Measurements from ENCODE around the gene TTC14.
A peak's percentile ranks its signal among the peaks of the same experiment; 100 is the strongest.
"Not testable (repeated sequence)": the region's sequence is repeated elsewhere in the genome, so short reads cannot be mapped to it uniquely, and the experiment has no call there.

The TTC14 gene, protein sequence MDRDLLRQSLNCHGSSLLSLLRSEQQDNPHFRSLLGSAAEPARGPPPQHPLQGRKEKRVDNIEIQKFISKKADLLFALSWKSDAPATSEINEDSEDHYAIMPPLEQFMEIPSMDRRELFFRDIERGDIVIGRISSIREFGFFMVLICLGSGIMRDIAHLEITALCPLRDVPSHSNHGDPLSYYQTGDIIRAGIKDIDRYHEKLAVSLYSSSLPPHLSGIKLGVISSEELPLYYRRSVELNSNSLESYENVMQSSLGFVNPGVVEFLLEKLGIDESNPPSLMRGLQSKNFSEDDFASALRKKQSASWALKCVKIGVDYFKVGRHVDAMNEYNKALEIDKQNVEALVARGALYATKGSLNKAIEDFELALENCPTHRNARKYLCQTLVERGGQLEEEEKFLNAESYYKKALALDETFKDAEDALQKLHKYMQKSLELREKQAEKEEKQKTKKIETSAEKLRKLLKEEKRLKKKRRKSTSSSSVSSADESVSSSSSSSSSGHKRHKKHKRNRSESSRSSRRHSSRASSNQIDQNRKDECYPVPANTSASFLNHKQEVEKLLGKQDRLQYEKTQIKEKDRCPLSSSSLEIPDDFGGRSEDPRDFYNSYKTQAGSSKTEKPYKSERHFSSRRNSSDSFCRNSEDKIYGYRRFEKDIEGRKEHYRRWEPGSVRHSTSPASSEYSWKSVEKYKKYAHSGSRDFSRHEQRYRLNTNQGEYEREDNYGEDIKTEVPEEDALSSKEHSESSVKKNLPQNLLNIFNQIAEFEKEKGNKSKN

GRCh38 chr3:180601688-180602666 lies at the start of gene TTC14:
Gene TTC14, plus strand, starts transcription at chr3:180602163. Its CDS starts 99 bp downstream, at chr3:180602262.
- peak; percentile 92 to 93 for DNase-seq

- no peak for DNase-seq
These were observed 38.6 kb upstream of the TTC14 start for GRCh38 chr3:180563406-180563805.

- no peak for DNase-seq
These were observed 37.3 kb upstream of the TTC14 start for GRCh38 chr3:180564676-180565075.

DNA sequence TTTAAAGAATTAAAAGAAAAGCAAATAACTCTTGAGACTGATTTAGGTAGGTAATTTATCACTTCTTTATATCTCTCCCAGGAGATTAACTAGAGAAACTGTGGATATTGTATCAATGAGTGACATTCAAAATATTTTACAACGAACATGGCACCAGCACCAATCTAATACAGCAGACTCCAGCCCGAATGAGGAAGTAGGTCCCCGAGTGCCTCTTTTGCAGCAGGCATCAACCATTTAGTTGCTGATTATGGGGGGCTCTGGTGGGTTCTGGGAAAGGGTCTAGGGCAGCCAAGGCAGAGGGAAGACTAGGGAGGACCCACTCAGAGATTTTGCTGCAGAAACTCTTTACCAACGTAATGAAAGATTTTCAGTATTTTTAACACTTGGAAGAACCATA lies 31.7 kb upstream of the TTC14 start:
- DNase-seq = no peak

- DNase-seq = no peak
These were observed 29.9 kb upstream of the TTC14 start for GRCh38 chr3:180571831-180572598.

DNA sequence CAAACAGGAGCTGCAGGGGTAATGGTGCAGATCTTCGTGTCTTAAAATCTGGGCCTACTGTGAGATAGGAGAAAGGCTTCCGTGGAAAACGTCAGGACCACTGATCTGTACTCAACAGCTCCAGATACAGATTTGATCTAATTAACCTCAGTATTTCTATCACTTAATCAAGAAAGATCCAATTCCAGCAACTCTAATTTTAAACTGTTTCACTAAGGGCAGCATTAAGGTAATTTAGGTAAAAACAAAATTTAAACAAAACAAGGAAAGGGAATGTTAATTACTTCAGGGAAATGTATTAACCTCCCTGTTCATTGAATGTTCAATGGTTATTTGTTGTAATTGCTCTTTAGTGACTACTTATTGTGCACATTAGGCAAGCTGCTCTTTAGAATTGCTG lies 26.4 kb upstream of the TTC14 start:
- DNase-seq = no peak

GRCh38 chr3:180580934-180581333 lies 21.0 kb upstream of the TTC14 start:
- no peak for DNase-seq

DNA sequence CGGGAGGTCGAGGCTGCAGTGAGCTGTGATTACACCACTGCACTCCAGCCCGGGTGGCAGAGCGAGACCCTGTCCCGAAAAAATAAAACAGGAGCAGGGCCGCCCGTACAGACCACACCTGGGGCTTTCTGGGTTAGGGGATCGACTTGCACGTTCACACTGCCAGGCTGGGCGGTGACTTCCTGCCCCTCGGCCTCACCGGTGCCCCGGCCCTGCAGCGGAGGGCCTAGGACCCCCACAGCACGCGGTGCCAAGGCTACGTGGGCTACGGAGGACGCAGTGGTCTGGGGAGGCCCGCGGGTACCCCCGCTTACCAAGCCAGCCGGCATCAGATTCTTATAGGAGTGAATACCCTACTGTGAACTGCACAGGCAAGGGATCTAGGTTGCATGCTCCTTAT lies 11.6 kb upstream of the TTC14 start:
- no peak for DNase-seq

DNA sequence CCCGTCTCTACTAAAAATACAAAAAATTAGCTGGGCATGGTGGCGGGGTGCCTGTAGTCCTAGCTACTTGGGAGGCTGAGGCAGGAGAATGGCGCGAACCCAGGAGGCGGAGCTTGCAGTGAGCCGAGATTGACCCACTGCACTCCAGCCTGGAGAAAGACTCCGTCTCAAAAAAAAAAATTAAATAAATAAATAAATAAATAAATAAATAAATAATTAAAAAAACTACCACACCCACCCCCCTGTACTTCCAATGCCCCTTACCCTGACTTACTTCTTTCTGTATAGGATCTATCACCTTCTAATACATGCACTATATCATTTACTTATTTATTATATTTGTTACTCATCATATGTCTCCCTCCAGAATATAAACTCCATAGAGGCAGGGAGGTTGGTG lies 8.3 kb upstream of the TTC14 start:
- DNase-seq = not testable (repeated sequence)

- no peak for DNase-seq
These were observed 7.1 kb upstream of the TTC14 start for GRCh38 chr3:180594631-180595558.

DNA sequence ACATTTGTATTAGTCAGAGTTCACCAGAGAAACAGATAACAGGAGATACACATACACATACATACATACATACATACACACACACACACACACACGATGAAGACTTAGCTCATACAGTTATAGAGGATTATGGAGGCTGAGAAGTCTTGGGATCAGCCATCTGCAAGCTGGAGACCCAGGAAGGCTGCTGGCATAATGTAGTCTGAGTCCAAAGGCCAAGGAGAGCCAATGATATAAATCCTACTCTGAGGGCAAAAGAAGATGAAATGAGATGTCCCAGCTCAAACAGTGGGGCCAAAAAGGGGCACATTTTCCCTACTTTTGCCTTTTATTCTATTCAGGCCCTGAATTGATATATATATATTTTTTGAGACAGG lies 6.4 kb upstream of the TTC14 start:
- no peak for DNase-seq

DNA sequence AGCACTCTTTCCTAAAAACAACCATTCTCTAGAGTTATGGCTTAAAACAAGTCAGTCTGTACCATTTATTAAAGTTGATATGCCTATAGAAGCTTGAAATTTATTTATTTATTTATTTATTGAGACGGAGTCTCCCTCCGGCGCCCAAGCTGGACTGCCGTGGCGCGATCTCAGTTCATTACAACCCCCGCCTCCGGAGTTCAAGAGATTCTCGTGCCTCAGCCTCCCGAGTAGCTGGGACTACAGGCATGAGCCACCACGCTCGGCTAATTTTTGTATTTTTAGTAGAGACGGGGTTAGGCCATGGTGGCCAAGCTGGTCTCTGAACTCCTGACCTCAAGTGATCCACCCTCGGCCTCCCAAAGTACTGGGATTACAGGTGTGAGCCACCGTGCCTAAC lies 1.5 kb upstream of the TTC14 start:
- DNase-seq = no peak

GRCh38 chr3:180611006-180611405 lies 9.0 kb downstream of the TTC14 start:
- no peak for DNase-seq

DNA sequence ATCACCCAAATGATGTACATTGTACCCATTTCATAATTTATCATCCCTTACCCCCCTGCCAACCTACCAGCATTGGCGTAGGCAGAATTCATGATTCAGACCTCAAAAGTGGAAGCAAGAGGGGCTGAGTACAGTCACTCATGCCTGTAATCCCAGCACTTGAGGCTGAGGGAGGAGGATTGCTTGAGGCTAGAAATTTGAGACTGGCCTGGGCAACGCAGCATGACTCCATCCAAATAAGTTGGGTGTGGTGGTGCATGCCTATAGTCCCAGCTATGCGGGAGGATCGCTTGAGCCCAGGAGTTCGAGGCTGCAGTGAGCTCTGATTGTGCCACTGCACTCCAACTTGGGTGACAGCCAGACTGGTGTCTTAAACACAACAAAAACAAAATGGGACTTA lies 10.4 kb downstream of the TTC14 start:
- no peak for DNase-seq

DNA sequence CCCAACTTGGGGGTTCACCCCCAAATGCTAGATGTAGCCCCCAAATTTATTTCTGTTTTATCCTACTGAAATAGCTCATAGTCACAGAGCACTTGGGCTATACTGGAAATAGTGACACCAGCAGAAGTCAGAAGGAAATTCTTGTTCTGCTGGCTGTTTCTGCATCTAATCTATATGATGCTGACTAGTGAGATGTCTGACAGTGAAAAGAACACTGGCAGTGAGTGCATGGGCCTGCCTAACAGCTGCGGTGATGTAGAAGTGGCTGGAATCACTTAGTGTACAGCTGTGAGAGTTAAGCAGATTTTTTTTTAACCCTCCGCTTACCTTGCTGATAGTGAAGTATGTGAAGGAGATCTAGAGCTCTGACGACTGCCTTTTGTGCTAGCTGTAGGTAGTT lies 14.0 kb downstream of the TTC14 start:
- no peak for DNase-seq

DNA sequence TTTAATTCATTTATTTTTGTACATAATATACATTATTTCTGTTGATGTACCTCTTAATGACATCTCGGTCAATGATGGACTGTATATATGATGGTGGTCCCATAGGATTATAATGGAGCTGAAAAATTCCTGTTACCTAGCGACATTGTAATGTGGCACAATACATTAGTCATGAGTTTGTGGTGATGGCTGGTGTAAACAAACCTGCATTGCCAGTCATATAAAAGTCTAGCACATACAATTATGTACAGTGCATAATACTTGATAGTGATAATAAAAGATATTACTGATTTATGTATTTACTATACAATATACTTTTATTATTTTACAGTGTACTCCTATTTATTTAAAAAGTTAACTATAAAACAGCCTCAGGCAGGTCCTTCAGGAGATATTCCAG lies 15.1 kb downstream of the TTC14 start:
- DNase-seq = no peak

DNA sequence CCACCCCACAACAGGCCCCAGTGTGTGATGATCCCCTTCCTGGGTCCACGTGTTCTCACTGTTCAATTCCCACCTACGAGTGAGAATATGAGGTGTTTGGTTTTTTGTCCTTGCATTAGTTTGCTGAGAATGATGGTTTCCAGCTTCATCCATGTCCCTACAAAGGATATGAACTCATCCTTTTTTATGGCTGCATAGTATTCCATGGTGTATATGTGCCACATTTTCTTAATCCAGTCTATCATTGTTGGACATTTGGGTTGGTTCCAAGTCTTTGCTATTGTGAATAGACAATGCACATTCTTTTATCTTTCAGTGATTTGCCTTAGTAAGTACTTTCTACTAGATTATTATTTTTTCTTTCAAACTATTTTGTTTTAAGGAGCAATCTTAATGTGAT lies 16.6 kb downstream of the TTC14 start:
- DNase-seq = not testable (repeated sequence)

DNA sequence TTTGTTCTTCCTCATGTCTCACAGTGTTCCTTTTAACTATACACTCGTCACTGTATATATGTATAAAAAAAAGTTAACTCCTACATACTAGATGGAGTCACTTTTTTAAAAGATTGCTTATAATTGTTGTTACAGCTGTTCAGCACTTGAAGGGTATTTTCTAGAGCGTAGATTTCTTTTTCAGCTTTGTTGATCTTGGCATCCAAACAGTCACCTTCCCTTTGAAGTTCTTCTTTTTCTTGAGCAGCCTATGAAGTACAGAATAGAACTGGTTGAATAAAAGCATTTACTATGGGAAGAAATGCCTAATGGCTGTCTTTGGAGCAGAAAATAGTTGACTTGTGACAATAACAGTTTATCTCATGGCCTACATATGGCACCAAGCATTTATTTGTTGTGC lies 17.8 kb downstream of the TTC14 start:
- no peak for DNase-seq

- no peak for DNase-seq
These were observed 22.8 kb downstream of the TTC14 start for GRCh38 chr3:180624714-180625113.

DNA sequence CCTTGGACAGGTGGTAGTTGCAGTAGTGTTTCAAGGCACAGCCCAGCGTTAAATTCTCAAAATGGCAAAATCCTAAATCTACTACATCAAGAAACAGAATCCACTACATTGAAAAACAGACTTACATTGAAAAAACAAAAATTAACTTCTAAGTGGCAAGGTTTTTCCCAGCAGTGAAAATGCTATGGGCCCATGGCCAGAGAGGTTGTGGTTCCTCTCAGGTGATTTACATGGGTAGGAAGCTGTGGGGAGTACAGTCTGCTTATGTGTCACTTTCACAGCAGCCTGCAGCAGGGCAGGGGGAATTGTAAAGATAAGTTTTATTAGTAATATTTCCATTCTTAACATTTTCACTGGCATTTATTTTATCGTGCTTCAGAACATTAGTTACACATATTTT lies 24.9 kb downstream of the TTC14 start:
- no peak for DNase-seq

DNA sequence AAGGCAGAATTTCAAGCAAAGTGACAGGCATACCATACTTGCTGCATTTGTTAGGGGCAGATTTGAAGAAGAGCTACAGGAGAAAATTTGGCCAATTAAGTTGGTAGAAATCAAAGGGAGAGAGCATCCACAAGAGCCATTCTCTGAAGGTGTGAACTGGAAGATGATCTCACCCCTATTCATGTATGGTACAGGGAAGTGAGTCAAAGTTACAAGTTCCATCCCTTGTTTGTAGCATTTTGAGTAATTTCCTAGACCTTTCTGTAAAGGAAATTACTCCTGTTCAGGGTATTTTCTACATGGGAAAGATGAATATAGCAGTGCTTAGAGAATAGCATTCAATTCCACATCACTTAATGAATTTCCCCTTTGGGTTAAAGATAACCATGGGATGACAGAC lies 28.4 kb downstream of the TTC14 start:
- no peak for DNase-seq
